Activated gamma-delta T cell treated with Interleukin-2 at 50 U/mL for 16 hours (primary cell): ENCODE results near the gene SPRYD4.

Source experiments
- DNase-seq: peaks from one replicate; pipeline ENCODE4 v3.0.0-alpha.2; 2020

SPRYD4 gene

DNA sequence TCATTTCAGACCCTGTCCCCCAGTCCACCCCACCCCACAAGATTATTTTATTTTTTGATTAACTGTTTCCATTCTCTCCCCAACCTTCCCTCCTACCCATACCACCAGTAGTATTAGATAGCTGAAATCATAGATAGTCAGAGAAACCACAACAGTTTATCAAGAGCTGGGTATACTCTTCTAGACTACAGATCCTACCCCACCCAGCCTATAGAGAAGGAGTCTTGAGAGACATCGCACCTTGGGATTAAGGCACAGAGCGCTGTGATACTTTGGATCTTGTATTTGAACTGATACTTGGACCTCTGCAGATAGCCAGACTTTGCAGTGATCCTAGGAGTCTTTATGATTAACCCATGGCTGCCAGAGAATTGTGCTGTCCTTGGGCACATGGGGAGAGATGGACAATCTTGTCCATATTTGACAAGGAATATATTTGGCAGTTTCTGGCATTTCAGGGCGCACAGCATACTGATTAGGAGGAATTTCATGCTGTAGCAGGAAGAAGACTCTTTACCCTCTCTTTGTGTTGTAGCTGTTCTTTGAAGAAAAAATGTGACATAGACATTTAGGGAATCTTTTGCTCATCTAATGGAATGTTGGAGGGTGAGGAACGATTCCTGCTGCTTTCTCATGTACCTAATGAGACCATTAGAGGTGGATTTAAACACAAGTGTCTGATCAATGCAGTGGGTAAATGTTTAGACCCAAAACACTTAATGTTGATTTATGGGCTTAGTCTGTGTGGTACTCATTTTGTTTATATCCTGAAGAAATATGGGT lies 54.2 kb downstream of the SPRYD4 start:
- no peak for DNase-seq

DNA sequence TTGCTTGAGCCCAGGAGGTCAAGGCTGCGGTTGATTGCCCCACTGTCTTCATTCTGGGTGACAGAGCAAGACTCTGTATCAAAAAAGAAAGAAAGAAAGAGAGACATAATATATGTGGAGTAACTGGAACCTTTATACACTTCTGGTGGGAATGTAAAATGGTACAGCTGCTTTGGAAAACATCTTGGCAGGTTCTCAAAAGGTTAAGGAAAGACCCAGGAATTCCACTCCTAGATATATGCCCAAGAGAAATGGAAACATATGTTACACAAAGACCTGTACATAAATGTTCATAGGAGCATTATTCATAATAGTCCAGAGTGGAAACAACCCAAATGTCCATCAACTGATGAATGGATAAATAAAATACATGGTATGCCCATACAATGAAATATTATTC lies 60.5 kb downstream of the SPRYD4 start:
- no peak for DNase-seq
